Activated CD4-positive, alpha-beta memory T cell treated with anti-CD3 and anti-CD28 coated beads for 36 hours (primary cell): ENCODE measurements around the gene UNC5A. TPM values are rescaled to one million over a fixed set of nuclear protein-coding genes. Genes with fewer than 3 reads are reported as not detected.

Experiments used
- CTCF ChIA-PET: fragments of 350-600 bp; sonication (Branson Sonifier 250); formaldehyde crosslinking; loops from one replicate; lab custom pipeline; 2021; ENCODE audit warnings: antibody characterized with exemption, inconsistent platforms; lab: Charles Lee
- POLR2A ChIA-PET: fragments of 350-600 bp; sonication (Branson Sonifier 250); formaldehyde crosslinking; loops from one replicate; lab custom pipeline; 2021; ENCODE audit warnings: antibody characterized with exemption; lab: Charles Lee
- DNase-seq: peaks from one replicate; pipeline ENCODE4 v3.0.0-alpha.2; 2020
- H3K27ac Mint-ChIP-seq: one replicate; pipeline ENCODE4 v1.8.0; 2021; ENCODE audit warnings: mixed read lengths
- H3K27me3 Mint-ChIP-seq: one replicate; pipeline ENCODE4 v1.8.0; 2021; ENCODE audit warnings: mixed read lengths
- H3K36me3 Mint-ChIP-seq: one replicate; pipeline ENCODE4 v1.8.0; 2021; ENCODE audit warnings: mixed read lengths
- H3K4me1 Mint-ChIP-seq: one replicate; pipeline ENCODE4 v1.8.0; 2021; ENCODE audit warnings: low read depth, mixed read lengths
- H3K4me3 Mint-ChIP-seq: one replicate; pipeline ENCODE4 v1.8.0; 2021; ENCODE audit warnings: mild to moderate bottlenecking, mixed read lengths
- H3K9me3 Mint-ChIP-seq: one replicate; pipeline ENCODE4 v1.8.0; 2021; ENCODE audit warnings: mixed read lengths
- intact Hi-C: fragments of 100-400 bp; cut with micrococcal nuclease; formaldehyde crosslinking; loops from one replicate; pipeline ENCODE4 v1.15.1; 2023
- total RNA-seq, 2 experiments: library from RNA; stranded (reverse); gene quantifications; one replicate each; pipeline ENCODE4 v1.2.3, GENCODE V29; 2021

UNC5A gene
- total RNA-seq, 2 experiments from 2014 or later = not detected

- H3K27ac Mint-ChIP-seq = no peak overlapping the region
- no peaks in the 10 kb centered on the region for H3K4me1 Mint-ChIP-seq
- intact Hi-C loops = no loop called here
- POLR2A ChIA-PET = no interaction called here
- no peak for DNase-seq
- peaks cover 10% of the 10 kb centered on the region for H3K27me3 Mint-ChIP-seq
- H3K36me3 Mint-ChIP-seq = no peaks in the 10 kb centered on the region
- H3K9me3 Mint-ChIP-seq = no peaks in the 10 kb centered on the region
- no peak overlapping the region for H3K4me3 Mint-ChIP-seq
- CTCF ChIA-PET = no interaction called here
These were observed 45.2 kb downstream of the UNC5A start for GRCh38 chr5:176855598-176855997.

DNA sequence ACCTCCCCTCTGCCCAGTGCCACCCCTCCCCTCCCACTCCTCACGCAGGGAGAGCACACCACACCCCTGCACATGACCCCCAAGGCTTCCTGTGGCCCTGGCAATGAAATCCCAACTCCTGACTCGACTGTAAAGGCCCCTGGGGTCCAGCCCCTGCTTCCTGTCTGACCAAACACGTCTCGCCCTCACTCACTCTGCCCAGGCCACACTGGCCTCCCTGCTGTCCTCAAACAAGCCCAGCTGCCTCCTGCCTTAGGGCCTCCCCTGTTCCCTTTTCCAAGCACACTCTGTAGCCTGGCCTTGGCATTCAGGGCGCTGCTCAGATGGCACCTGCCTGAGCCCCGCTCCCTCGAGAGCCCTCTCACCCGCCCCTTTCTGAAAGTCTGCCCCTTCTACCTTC is 46.4 kb downstream of the UNC5A start:
- ChIA-PET POLR2A (no interaction called here), CTCF (no interaction called here)
- Mint-ChIP-seq H3K27ac (peak overlapping the region; percentile 10), H3K27me3 (peaks cover 12% of the 10 kb centered on the region), H3K9me3 (no peaks in the 10 kb centered on the region), H3K4me3 (no peak overlapping the region), H3K4me1 (no peaks in the 10 kb centered on the region), H3K36me3 (no peaks in the 10 kb centered on the region)
- no peak for DNase-seq
- intact Hi-C loops = no loop called here

DNA sequence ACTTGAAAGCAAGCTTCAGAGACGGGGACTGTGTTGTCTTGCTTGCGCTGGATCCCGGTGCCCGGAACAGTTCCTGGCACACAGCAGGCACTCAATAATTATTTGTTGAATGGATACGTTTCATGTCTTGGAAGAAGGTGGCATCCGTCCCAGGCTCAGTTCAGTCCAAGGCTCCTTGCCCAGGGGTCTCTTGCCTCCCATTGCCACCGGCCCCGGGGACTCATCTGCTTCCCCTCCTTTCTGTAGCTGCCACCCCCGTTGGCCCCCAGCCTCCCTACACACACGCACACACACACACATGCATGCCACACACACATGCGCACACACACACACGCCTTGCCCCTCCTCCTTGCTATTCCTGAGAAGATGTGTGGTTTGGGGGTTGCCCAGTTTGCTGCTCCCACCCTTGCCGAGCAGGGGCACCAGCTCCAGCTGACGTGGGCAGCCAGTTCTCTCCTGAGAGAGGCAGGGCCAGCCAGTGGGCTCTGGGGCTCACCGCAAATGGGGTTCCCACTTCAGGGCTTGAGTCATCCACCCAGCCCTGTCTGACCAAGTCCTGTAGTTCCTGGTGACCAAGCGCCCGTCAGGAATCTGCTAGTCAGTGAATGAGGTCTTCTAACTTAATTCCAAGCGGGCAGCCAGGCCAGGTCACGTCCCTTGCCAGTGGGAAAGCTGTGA is 47.0 kb downstream of the UNC5A start:
- H3K27ac Mint-ChIP-seq = no peak overlapping the region
- ChIA-PET CTCF (no interaction called here), POLR2A (no interaction called here)
- no peaks in the 10 kb centered on the region for H3K36me3 Mint-ChIP-seq
- DNase-seq = no peak
- H3K9me3 Mint-ChIP-seq = no peaks in the 10 kb centered on the region
- intact Hi-C loops = no loop called here
- no peak overlapping the region for H3K4me3 Mint-ChIP-seq
- no peaks in the 10 kb centered on the region for H3K4me1 Mint-ChIP-seq
- H3K27me3 Mint-ChIP-seq = peaks cover 13% of the 10 kb centered on the region

GRCh38 chr5:176857894-176858273 is 47.5 kb downstream of the UNC5A start:
- ChIA-PET POLR2A (no interaction called here), CTCF (no interaction called here)
- DNase-seq = no peak
- intact Hi-C loops = no loop called here
- Mint-ChIP-seq H3K9me3 (no peaks in the 10 kb centered on the region), H3K4me3 (no peak overlapping the region), H3K27me3 (peaks cover 17% of the 10 kb centered on the region), H3K36me3 (no peaks in the 10 kb centered on the region), H3K27ac (no peak overlapping the region), H3K4me1 (no peaks in the 10 kb centered on the region)

DNA sequence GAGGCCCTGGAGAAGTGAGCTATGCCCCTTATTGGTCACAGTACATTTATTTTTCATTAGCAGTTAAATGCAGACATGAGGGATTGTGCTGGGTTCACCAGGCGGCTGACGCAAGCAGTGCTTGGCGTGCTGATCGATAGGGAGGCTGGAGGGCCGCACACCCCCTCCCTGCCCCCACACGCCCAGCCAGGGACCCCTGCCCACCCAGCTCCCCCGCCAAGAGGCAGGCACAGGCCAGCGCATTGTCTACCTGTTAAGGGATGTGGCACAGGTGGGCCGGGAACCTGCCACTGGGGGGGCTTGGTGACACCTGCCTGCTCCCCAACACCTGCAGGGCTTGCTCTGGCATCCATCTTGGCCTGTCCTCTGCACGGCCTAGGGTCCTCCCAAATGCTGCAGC is 49.6 kb downstream of the UNC5A start:
- Mint-ChIP-seq H3K27me3 (peaks cover 25% of the 10 kb centered on the region), H3K4me1 (no peaks in the 10 kb centered on the region), H3K4me3 (no peak overlapping the region), H3K27ac (no peak overlapping the region), H3K36me3 (no peaks in the 10 kb centered on the region), H3K9me3 (no peaks in the 10 kb centered on the region)
- intact Hi-C loops = no loop called here
- ChIA-PET POLR2A (no interaction called here), CTCF (no interaction called here)
- no peak for DNase-seq

GRCh38 chr5:176860381-176860780 is 50.0 kb downstream of the UNC5A start:
- no peak for DNase-seq
- H3K4me3 Mint-ChIP-seq = no peak overlapping the region
- no peaks in the 10 kb centered on the region for H3K36me3 Mint-ChIP-seq
- H3K4me1 Mint-ChIP-seq = no peaks in the 10 kb centered on the region
- H3K27me3 Mint-ChIP-seq = peaks cover 26% of the 10 kb centered on the region
- H3K9me3 Mint-ChIP-seq = no peaks in the 10 kb centered on the region
- ChIA-PET POLR2A (no interaction called here), CTCF (no interaction called here)
- H3K27ac Mint-ChIP-seq = no peak overlapping the region
- intact Hi-C loops = no loop called here

- ChIA-PET POLR2A (no interaction called here), CTCF (no interaction called here)
- Mint-ChIP-seq H3K27me3 (peaks cover 31% of the 10 kb centered on the region), H3K4me1 (no peaks in the 10 kb centered on the region), H3K9me3 (no peaks in the 10 kb centered on the region), H3K36me3 (no peaks in the 10 kb centered on the region), H3K27ac (no peak overlapping the region), H3K4me3 (no peak overlapping the region)
- intact Hi-C loops = no loop called here
- DNase-seq = no peak
These were observed 50.9 kb downstream of the UNC5A start for GRCh38 chr5:176861276-176861675.

GRCh38 chr5:176862330-176862995 is 52.1 kb downstream of the UNC5A start:
- H3K9me3 Mint-ChIP-seq = no peaks in the 10 kb centered on the region
- POLR2A ChIA-PET = no interaction called here

GRCh38 chr5:176863041-176863764 is 52.8 kb downstream of the UNC5A start:
- DNase-seq = no peak
- Mint-ChIP-seq H3K4me1 (no peaks in the 10 kb centered on the region), H3K27me3 (peaks cover 31% of the 10 kb centered on the region), H3K4me3 (no peak overlapping the region), H3K36me3 (no peaks in the 10 kb centered on the region), H3K27ac (no peak overlapping the region), H3K9me3 (no peaks in the 10 kb centered on the region)
- intact Hi-C loops = no loop called here
- ChIA-PET CTCF (interaction anchor here (1.7 kb wide), 1 partner anchor 202 kb away, joined by 6 read pairs; no protein-coding TSS in a partner anchor), POLR2A (no interaction called here)

More at GRCh38 chr5:176862330-176862995, 52.1 kb downstream of the UNC5A start:
- intact Hi-C loops = no loop called here
- H3K36me3 Mint-ChIP-seq = no peaks in the 10 kb centered on the region
- H3K27me3 Mint-ChIP-seq = peaks cover 32% of the 10 kb centered on the region
- no peak for DNase-seq
- H3K4me1 Mint-ChIP-seq = no peaks in the 10 kb centered on the region
- CTCF ChIA-PET = no interaction called here
- no peak overlapping the region for H3K4me3 Mint-ChIP-seq
- no peak overlapping the region for H3K27ac Mint-ChIP-seq

GRCh38 chr5:176863765-176864098 is 53.4 kb downstream of the UNC5A start:
- Mint-ChIP-seq H3K36me3 (no peaks in the 10 kb centered on the region), H3K9me3 (no peaks in the 10 kb centered on the region), H3K4me1 (no peaks in the 10 kb centered on the region), H3K4me3 (no peak overlapping the region), H3K27ac (no peak overlapping the region), H3K27me3 (peaks cover 31% of the 10 kb centered on the region)
- intact Hi-C loops = no loop called here
- POLR2A ChIA-PET = no interaction called here
- CTCF ChIA-PET = interaction anchor here (1.7 kb wide), 1 partner anchor 203 kb away, joined by 6 read pairs; no protein-coding TSS in a partner anchor
- no peak for DNase-seq

GRCh38 chr5:176864755-176865154 is 54.4 kb downstream of the UNC5A start:
- Mint-ChIP-seq H3K36me3 (no peaks in the 10 kb centered on the region), H3K4me3 (no peak overlapping the region), H3K4me1 (no peaks in the 10 kb centered on the region), H3K27ac (no peak overlapping the region), H3K27me3 (peaks cover 31% of the 10 kb centered on the region), H3K9me3 (no peaks in the 10 kb centered on the region)
- no peak for DNase-seq
- intact Hi-C loops = no loop called here
- ChIA-PET CTCF (interaction anchor here (1.7 kb wide), 1 partner anchor 204 kb away, joined by 6 read pairs; no protein-coding TSS in a partner anchor), POLR2A (no interaction called here)

DNA sequence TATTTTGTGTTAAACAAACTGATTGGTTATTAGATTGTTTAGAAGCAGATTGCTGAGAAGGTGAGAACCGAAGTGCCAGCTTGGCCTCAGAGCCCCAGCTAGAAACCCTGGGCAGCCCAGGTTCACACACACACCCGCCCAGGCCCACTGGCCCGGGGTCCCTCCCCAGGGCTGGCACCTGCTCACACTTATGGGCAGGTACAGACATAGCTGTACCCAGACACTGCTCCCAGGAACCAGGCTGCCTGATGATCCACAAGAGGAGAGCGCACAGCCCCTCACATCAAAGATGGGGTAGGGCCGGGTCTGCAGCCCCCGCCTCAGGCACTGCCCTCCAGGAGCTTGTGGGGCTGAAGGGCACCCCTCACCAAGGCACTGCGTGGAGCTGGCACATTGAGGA is 55.6 kb downstream of the UNC5A start:
- intact Hi-C loops = no loop called here
- Mint-ChIP-seq H3K4me3 (no peak overlapping the region), H3K4me1 (no peaks in the 10 kb centered on the region), H3K9me3 (no peaks in the 10 kb centered on the region), H3K36me3 (no peaks in the 10 kb centered on the region), H3K27ac (no peak overlapping the region), H3K27me3 (peaks cover 30% of the 10 kb centered on the region)
- DNase-seq = no peak
- ChIA-PET POLR2A (no interaction called here), CTCF (no interaction called here)
